22Rv1 (cell line): ENCODE measurements around the gene TRPT1.

Experiments used
- ZFX ChIP-seq: fragments of 450-650 bp; IDR thresholded peaks from 2 replicates; pipeline ENCODE4 v1.6.1; 2017; ENCODE audit warnings: antibody characterized with exemption, borderline replicate concordance
- TF ChIP-seq, protein P1 (sequence below): fragments of 450-650 bp; IDR thresholded peaks from 2 replicates; pipeline ENCODE4 v1.5.1; 2017; ENCODE audit warnings: mild to moderate bottlenecking

DNA sequence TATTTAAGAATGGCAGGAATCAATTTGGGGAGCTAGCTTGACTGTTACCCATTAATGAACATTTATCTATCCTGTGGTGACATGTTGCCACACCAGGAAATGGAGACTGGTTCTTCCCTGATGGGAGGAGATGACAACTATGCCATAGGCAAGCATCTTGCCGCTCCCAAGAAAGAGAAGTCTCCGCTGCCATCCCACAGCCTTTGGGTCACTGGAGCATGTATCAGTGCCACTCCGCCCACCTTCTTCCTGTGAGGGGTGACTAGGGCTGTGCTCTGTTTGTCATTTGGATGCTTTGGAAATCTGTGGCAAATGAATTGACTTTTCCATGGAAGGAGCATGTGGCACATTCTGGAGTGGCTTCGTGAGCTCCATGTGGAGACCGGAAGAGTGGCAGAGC, 33.6 kb downstream of the TRPT1 start:
- TF ChIP-seq, protein P1, sequence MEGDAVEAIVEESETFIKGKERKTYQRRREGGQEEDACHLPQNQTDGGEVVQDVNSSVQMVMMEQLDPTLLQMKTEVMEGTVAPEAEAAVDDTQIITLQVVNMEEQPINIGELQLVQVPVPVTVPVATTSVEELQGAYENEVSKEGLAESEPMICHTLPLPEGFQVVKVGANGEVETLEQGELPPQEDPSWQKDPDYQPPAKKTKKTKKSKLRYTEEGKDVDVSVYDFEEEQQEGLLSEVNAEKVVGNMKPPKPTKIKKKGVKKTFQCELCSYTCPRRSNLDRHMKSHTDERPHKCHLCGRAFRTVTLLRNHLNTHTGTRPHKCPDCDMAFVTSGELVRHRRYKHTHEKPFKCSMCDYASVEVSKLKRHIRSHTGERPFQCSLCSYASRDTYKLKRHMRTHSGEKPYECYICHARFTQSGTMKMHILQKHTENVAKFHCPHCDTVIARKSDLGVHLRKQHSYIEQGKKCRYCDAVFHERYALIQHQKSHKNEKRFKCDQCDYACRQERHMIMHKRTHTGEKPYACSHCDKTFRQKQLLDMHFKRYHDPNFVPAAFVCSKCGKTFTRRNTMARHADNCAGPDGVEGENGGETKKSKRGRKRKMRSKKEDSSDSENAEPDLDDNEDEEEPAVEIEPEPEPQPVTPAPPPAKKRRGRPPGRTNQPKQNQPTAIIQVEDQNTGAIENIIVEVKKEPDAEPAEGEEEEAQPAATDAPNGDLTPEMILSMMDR = no peak
- no peak for TF ChIP-seq ZFX
